ENCODE results near the gene KCNH1. TPM values are rescaled to one million over a fixed set of nuclear protein-coding genes. Genes with fewer than 3 reads are reported as not detected.

The KCNH1 gene
- total RNA-seq, 3 donors from 2014 or later, result 0.81 to 1.7 (median 1.2) TPM

GRCh38 chr1:210801501-210801900, 332.4 kb downstream of the KCNH1 start:
- no peaks in the 10 kb centered on the region for H3K9me3 ChIP-seq
- ATAC-seq (no peak), DNase-seq (peak in 1 of 3 donors; percentile 19)
- H3K4me3 ChIP-seq, result no peak overlapping the region
- TF ChIP-seq, protein P1, sequence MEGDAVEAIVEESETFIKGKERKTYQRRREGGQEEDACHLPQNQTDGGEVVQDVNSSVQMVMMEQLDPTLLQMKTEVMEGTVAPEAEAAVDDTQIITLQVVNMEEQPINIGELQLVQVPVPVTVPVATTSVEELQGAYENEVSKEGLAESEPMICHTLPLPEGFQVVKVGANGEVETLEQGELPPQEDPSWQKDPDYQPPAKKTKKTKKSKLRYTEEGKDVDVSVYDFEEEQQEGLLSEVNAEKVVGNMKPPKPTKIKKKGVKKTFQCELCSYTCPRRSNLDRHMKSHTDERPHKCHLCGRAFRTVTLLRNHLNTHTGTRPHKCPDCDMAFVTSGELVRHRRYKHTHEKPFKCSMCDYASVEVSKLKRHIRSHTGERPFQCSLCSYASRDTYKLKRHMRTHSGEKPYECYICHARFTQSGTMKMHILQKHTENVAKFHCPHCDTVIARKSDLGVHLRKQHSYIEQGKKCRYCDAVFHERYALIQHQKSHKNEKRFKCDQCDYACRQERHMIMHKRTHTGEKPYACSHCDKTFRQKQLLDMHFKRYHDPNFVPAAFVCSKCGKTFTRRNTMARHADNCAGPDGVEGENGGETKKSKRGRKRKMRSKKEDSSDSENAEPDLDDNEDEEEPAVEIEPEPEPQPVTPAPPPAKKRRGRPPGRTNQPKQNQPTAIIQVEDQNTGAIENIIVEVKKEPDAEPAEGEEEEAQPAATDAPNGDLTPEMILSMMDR (IDR thresholded peaks at IDR 0.05), result no peak
- no peaks in the 10 kb centered on the region for H3K4me1 ChIP-seq (ENCODE audit: low read depth)
- intact Hi-C loops (cut with DNase I, micrococcal nuclease), result no loop called here
- no peaks in the 10 kb centered on the region for H3K36me3 ChIP-seq (ENCODE audit: low read depth)

- no peaks in the 10 kb centered on the region for H3K36me3 ChIP-seq (ENCODE audit: low read depth)
- no peak for DNase-seq
- ATAC-seq, result no peak
- H3K9me3 ChIP-seq, result no peaks in the 10 kb centered on the region
- intact Hi-C loops (cut with DNase I, micrococcal nuclease), result no loop called here
- no peaks in the 10 kb centered on the region for H3K4me1 ChIP-seq (ENCODE audit: low read depth)
- TF ChIP-seq, protein P1 (IDR thresholded peaks at IDR 0.05), result no peak
- H3K4me3 ChIP-seq, result no peak overlapping the region
Observed at GRCh38 chr1:210800756-210801155, 333.2 kb downstream of the KCNH1 start.

GRCh38 chr1:210800301-210800700, 333.6 kb downstream of the KCNH1 start:
- Histone ChIP-seq H3K36me3 (ENCODE audit: low read depth) (no peaks in the 10 kb centered on the region), H3K4me3 (no peak overlapping the region), H3K4me1 (ENCODE audit: low read depth) (no peaks in the 10 kb centered on the region), H3K9me3 (no peaks in the 10 kb centered on the region)
- intact Hi-C loops (cut with DNase I, micrococcal nuclease), result no loop called here
- DNase-seq, result no peak
- no peak for ATAC-seq
- TF ChIP-seq, protein P1 (IDR thresholded peaks at IDR 0.05), result no peak

DNA sequence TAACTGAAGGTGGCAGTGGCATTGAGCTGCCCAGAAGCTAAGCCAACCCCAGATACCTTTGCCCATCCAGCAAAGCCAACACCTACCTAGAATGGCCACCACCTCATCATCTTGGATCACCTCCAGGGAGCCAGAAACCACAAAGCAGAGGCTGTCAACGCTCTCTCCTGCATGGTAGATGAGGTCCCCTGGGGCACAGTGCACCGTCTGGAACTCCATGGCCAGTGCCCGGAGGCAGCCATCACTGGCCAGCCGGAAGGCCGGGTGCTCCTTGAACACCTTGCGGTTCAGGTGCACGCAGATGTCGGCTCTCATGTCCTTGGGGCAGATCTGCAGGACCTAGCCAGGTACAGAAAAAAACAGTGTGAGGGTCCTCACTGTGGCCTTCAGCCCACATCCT, 336.5 kb downstream of the KCNH1 start:
- no peak for DNase-seq
- H3K9me3 ChIP-seq, result no peaks in the 10 kb centered on the region
- no peak for ATAC-seq
- H3K4me1 ChIP-seq (ENCODE audit: low read depth), result no peaks in the 10 kb centered on the region
- TF ChIP-seq, protein P1 (IDR thresholded peaks at IDR 0.05), result no peak
- intact Hi-C loops (cut with DNase I, micrococcal nuclease), result no loop called here
- H3K4me3 ChIP-seq, result no peak overlapping the region
- no peaks in the 10 kb centered on the region for H3K36me3 ChIP-seq (ENCODE audit: low read depth)

DNA sequence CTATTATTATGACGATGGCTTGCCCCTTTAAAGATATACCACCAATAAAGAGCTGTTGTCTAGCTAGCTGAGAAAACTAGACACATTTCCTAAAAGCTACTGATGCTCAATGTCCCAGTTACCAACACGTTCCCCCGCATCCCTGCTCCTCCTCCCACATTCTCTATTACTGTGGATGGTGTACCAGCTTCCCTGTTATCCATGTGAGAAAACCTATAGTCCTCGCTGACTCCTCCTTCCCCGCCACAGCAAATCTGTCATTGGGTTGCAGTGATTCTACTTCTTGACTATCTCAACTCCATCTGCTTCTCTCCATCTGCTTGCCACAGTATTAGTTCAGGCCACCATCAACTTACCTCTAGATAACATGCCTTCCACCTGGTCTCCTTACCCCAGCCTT, 337.5 kb downstream of the KCNH1 start:
- no peaks in the 10 kb centered on the region for H3K9me3 ChIP-seq
- no peak for ATAC-seq
- intact Hi-C loops (cut with DNase I, micrococcal nuclease), result no loop called here

More for the DNA sequence above, 337.5 kb downstream of the KCNH1 start:
- no peak for DNase-seq
- no peak overlapping the region for H3K4me3 ChIP-seq
- TF ChIP-seq, protein P1 (IDR thresholded peaks at IDR 0.05), result no peak
- no peaks in the 10 kb centered on the region for H3K36me3 ChIP-seq (ENCODE audit: low read depth)
- no peaks in the 10 kb centered on the region for H3K4me1 ChIP-seq (ENCODE audit: low read depth)

Measured in mucosa of descending colon (tissue), 3 donors.